GM10266 (cell line): ENCODE results near the gene KIAA0753.

Source experiments
- DNase-seq: peaks from one replicate; pipeline ENCODE4 v3.0.0; 2012; ENCODE audit errors: extremely low spot score
- CTCF ChIP-seq: IDR thresholded peaks from 2 replicates; pipeline ENCODE4 v1.5.1; 2012; ENCODE audit warnings: mild to moderate bottlenecking, low read depth; ENCODE audit not compliant: control insufficient read depth, insufficient read depth; ENCODE audit errors: missing control alignments

The KIAA0753 gene

DNA sequence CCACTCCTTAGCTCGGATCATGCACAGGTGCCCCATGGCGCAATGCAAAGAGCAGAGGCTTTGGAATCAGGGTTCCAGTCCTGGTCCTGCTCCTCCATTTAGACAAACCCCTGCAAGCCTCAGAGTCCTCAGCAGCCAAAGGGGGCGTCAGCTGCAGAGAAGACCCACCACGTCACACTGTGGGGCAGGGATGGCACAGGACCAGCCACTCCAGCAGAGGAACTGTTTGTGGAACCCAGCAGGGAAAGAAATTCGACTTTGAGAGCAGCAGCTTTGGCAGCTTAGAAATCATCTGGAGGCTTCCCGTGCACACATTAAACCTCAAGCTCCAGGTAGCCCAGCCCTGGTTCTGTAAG is 36.3 kb upstream of the KIAA0753 start:
- DNase-seq = no peak
- no peak for TF ChIP-seq CTCF

- DNase-seq = no peak
- no peak for TF ChIP-seq CTCF
Observed at GRCh38 chr17:6675201-6675825, 34.8 kb upstream of the KIAA0753 start.

- DNase-seq = no peak
- TF ChIP-seq CTCF = no peak
Observed at GRCh38 chr17:6674586-6674985, 34.1 kb upstream of the KIAA0753 start.

DNA sequence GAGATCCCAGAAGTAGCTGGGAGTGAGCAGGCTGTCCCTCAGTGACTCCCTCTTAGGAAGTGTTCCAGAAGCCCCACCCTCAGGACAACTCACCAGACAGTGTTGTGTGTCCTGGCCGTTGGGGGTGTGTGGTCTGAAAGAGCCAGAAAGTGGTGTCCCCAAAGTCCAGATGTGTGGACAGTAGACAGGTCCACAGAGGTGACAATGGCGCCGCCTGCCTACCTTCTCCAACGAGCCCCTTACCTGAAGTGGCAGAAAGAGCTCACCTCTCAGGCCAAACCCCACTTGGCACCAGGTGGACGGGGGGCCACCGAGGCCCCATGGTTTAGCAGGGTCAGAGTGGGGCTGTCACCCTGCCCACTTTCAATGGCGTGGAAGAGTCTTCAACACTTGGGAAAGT is 30.9 kb upstream of the KIAA0753 start:
- no peak for TF ChIP-seq CTCF
- DNase-seq = no peak

GRCh38 chr17:6670999-6671398 is 30.5 kb upstream of the KIAA0753 start:
- DNase-seq = no peak
- no peak for TF ChIP-seq CTCF

DNA sequence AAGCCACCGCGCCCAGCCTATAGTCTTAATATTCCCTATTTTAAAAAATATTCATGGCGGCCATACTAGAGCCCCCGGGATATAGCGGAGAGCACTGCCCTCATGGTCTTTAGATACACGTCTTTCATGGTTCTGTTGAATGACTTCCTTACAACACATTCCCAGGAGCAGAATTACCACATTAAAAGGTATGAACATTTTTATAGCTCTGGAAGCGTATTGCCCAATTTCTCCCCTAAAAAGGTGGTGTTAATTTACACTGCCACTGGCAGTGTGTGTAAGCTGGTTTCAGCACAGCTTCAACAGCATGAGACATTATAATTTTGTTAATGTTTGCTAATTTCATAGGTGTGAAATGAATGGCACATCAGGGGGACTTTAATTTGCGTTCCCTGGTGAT is 30.1 kb upstream of the KIAA0753 start:
- no peak for DNase-seq
- TF ChIP-seq CTCF = no peak

GRCh38 chr17:6669479-6670212 is 29.1 kb upstream of the KIAA0753 start:
- no peak for DNase-seq
- no peak for TF ChIP-seq CTCF
